LNCaP clone FGC (cell line): ENCODE data around the gene PLXNA3.

Source experiments
- DNase-seq: peaks from one replicate; pipeline ENCODE4 v3.0.0-alpha.2; 2011; ENCODE audit warnings: low read depth
- H3K4me3 ChIP-seq: 2 replicates; pipeline ENCODE4 v1.5.1; 2011; ENCODE audit warnings: mild to moderate bottlenecking, low read depth, low read length, control low read depth
- TF ChIP-seq, protein P1 (sequence below): IDR thresholded peaks from 2 replicates; pipeline ENCODE4 v1.5.1; 2012; ENCODE audit warnings: mild to moderate bottlenecking; ENCODE audit not compliant: control insufficient read depth, insufficient read depth; ENCODE audit errors: extremely low read depth

PLXNA3 gene

DNA sequence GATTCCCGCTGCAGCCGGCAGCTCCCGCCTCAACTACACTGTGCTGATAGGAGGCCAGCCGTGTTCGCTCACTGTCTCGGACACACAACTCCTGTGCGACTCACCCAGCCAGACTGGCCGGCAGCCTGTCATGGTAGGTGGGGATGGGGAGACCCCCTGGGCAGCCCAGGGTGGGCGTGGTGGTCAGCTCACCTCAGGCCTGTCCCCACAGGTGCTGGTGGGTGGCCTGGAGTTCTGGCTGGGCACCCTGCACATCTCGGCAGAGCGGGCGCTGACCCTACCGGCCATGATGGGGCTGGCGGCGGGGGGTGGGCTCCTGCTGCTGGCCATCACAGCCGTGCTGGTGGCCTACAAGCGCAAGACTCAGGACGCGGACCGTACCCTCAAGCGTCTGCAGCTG lies 9.5 kb downstream of the PLXNA3 start:
- DNase-seq = no peak
- TF ChIP-seq, protein P1, sequence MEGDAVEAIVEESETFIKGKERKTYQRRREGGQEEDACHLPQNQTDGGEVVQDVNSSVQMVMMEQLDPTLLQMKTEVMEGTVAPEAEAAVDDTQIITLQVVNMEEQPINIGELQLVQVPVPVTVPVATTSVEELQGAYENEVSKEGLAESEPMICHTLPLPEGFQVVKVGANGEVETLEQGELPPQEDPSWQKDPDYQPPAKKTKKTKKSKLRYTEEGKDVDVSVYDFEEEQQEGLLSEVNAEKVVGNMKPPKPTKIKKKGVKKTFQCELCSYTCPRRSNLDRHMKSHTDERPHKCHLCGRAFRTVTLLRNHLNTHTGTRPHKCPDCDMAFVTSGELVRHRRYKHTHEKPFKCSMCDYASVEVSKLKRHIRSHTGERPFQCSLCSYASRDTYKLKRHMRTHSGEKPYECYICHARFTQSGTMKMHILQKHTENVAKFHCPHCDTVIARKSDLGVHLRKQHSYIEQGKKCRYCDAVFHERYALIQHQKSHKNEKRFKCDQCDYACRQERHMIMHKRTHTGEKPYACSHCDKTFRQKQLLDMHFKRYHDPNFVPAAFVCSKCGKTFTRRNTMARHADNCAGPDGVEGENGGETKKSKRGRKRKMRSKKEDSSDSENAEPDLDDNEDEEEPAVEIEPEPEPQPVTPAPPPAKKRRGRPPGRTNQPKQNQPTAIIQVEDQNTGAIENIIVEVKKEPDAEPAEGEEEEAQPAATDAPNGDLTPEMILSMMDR = no peak
- no peak overlapping the region for H3K4me3 ChIP-seq

DNA sequence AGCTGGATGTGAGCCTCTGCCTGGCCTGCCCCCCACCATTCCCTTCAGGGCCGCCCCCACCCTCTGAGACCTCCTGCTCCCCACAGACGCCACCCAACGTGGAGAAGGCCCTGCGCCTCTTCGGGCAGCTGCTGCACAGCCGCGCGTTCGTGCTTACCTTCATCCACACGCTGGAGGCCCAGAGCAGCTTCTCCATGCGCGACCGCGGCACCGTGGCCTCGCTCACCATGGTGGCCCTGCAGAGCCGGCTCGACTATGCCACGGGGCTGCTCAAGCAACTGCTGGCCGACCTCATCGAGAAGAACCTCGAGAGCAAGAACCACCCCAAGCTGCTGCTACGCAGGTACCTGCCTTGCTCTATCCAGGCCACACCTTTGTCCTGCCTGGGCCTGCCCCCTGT lies 10.1 kb downstream of the PLXNA3 start:
- no peak overlapping the region for H3K4me3 ChIP-seq
- no peak for DNase-seq
- TF ChIP-seq, protein P1 = no peak

DNA sequence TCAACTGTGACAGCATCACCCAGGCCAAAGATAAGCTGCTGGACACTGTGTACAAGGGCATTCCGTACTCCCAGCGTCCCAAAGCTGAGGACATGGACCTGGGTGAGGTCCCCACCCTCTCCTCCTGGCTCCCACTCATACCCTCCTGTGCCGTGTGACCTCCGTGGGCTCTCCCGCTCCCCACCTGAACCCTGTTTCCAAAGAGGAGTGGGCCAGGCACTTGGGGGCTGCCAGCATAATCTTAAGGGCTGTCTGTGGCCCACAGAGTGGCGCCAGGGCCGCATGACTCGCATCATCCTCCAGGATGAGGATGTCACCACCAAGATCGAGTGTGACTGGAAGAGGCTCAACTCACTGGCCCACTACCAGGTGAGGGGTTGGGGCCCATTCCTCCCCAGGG lies 11.0 kb downstream of the PLXNA3 start:
- DNase-seq = no peak
- TF ChIP-seq, protein P1 = no peak
- H3K4me3 ChIP-seq = no peak overlapping the region

DNA sequence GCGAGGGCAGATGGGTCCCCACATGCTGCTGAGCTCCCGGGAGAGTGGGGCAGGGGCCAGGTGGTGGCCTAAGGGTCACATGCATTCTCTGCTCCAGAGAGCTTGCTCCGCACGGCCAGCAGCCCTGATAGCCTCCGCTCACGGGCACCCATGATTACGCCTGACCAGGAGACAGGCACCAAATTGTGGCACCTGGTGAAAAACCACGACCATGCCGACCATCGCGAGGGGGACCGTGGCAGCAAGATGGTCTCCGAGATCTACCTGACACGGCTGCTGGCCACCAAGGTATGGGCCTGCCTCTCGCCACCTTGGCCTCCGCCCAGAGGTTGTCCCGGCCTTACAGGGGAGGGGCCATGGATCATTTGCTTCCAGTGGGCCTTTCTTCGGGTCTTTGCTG lies 11.8 kb downstream of the PLXNA3 start:
- no peak overlapping the region for H3K4me3 ChIP-seq
- TF ChIP-seq, protein P1 = no peak
- no peak for DNase-seq

DNA sequence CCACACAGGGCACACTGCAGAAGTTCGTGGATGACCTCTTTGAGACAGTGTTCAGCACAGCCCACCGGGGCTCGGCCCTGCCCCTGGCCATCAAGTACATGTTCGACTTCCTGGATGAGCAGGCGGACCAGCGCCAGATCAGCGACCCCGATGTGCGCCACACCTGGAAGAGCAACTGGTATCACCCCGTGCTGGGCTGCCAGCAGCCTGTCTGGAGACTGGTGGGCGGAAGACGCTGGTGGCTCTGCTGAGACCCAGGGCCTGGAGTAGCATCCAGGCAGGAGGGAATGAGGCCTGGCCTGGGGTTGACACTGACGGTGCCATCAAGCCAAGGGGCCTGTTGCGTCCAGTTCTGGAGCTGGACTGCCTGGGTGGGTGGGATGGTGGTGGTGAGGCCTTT lies 12.4 kb downstream of the PLXNA3 start:
- no peak overlapping the region for H3K4me3 ChIP-seq
- no peak for DNase-seq
- TF ChIP-seq, protein P1 = no peak

DNA sequence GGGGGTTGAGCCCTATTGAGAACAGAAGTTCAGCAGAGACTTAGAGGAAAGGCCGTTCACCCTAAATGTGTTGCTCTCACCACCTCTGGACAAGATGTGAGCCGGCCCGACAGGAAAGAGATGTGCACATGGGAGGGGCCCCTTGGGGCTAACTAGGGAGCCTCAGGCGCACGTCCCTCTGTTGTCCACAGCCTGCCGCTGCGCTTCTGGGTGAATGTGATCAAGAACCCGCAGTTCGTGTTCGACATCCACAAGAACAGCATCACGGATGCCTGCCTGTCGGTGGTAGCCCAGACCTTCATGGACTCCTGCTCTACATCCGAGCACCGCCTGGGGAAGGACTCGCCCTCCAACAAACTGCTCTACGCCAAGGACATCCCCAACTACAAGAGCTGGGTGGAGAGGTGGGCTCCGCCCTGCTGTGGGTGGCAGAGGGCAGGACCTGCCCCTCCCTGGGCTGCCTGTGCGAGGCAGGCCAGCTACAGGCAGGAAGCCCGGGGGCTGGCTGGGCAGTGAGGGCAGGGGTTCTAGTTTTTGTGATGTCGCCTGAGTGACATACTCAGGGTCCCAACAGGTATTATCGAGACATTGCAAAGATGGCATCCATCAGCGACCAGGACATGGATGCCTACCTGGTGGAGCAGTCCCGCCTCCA lies 13.0 kb downstream of the PLXNA3 start:
- TF ChIP-seq, protein P1 = no peak
- no peak for DNase-seq
- no peak overlapping the region for H3K4me3 ChIP-seq
